HG03060 (cell line): ENCODE data around the gene MST1R.

Experiments
- ATAC-seq: cut with Tn5 transposase; IDR thresholded peaks from one replicate; pipeline ENCODE4 v1.9.1; 2021; ENCODE audit warnings: low read depth, moderate number of reproducible peaks; ENCODE audit not compliant: unreplicated experiment

Gene MST1R

GRCh38 chr3:49879721-49880120 lies 24.0 kb downstream of the MST1R start:
- no peak for ATAC-seq

DNA sequence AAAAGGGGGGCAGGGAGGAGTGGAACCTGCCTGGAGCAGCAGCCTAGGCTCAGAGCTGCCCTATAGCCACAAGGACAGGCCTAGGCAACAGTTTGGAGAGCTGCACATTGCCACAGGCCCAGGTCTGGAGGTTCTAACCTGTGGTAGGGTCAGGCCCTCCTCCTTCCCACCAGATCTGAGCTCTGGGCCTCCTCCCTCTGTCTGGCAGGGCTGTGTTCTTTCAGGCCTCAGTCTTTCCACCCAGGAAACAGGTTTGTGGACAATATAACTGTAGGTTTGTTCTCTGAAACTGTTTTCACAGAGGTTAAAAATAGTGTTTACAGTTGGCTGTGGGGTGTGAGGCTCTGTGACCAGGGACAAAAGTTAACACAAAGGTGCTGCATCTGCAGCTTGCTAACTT lies 25.0 kb downstream of the MST1R start:
- ATAC-seq: no peak

GRCh38 chr3:49877716-49878115 lies 26.0 kb downstream of the MST1R start:
- ATAC-seq: no peak

- ATAC-seq: no peak
These were observed 27.1 kb downstream of the MST1R start for GRCh38 chr3:49876567-49876966.

DNA sequence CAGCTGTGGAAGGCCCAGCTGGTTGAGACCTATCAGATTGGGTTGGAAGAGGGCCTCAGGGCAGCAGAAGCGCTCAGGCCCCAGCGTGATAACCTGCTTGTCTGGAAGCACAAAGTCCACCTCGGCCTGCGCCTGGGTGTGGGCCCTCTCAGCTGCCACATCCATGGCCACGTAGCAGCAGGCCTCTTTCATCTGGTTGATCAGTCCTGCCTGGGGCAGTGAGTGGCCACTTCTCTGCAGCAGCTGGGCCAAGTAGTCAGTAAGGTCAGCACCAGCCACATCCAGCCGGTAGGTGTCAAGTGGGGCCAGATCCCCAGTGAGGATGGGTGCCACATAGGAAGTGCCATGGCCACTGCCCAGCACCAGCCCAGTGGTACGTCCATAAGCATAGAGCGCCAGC lies 30.1 kb downstream of the MST1R start:
- no peak for ATAC-seq

DNA sequence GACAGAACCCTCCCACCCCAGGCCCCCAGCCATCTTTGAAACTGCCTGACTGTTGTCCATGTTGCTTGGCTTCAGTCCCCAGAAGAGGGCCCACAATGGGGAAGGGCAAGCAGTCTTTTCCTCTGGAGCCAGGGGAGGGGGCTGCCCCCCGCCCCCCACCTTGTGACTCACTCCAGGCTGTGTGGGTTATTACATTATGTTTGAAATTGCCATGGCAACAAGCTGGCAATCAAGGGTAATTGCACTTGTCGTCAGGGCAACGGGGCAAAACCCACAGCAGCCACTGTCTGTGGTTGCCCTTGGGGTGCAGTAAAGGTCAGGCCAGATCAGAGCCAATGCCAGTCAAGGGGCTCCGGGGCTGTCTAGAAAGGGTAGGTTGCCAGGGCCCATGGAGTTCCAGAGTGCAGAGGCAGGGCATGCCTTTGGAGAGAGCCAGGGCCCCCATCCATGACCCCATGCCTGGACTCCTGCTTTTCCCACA lies 30.8 kb downstream of the MST1R start:
- no peak for ATAC-seq

DNA sequence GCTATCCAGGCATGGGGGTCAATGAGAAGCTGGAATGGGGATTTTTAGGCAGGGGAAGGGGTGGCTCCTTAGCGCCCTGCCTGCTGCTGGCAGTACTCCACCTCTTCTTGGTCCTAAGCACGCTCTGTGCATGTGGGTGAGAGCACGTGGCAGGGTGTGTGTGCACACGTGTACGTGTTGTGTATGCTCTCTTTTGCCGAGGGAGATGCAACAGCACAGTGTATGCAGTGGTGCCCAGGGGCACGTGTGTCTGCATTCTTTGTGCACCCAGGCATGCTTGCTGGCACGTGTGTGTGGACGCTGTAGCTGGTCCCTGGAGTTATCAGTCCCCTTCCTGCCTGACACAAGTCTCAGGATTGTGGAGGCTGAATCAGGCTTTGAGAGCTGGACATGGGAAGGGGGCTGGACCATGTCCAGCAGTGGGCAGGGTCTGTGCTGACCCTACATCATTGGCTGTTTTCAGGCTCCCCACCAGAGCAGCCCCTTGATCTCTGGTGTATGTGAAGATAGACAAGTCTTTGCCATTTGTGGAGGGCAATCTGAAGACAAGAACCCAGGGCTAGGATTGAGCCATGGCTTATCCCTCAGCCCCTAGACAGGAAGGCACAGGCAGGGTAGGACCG lies 32.0 kb downstream of the MST1R start:
- ATAC-seq: no peak

GRCh38 chr3:49869525-49870126 lies 34.0 kb downstream of the MST1R start, which contains the start of gene CAMKV:
TSS of gene CAMKV (minus strand) at chr3:49869906. CDS start at chr3:49862388, 7,518 bp downstream.
- no peak for ATAC-seq

DNA sequence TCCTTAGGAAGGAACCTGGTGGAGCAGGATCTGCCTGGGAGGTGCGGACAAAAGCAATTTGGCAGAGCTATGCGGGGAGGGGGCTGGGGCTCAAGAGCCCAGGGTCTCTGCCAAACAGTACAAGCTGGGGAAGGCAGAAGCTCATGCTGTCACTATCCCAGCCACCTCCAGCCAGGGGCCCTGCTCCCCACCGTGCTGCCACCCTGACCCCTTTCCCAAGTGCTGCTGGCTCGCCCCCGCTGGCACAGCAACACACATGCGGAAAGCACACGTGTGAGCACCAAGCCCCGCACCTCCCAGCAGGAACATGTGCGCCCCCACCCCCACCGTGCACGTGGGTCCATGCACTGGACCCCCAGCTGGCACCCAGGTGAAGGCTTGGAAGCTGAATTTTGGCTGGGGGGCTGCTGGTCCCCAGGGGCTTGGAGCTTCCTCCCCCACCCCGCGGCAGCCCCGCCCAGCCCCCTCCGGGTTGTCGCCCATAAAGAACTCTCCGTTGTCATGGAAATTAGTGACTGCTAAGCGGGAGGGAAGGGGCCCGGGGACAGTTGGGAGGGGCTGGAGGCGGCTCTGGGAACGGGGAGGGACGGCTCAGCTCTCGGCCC lies 34.7 kb downstream of the MST1R start:
- ATAC-seq: no peak

- ATAC-seq: no peak
These were observed 35.8 kb downstream of the MST1R start for GRCh38 chr3:49867871-49868321.

GRCh38 chr3:49867400-49867799 lies 36.3 kb downstream of the MST1R start:
- ATAC-seq: no peak

GRCh38 chr3:49865198-49865784 lies 38.4 kb downstream of the MST1R start:
- no peak for ATAC-seq

DNA sequence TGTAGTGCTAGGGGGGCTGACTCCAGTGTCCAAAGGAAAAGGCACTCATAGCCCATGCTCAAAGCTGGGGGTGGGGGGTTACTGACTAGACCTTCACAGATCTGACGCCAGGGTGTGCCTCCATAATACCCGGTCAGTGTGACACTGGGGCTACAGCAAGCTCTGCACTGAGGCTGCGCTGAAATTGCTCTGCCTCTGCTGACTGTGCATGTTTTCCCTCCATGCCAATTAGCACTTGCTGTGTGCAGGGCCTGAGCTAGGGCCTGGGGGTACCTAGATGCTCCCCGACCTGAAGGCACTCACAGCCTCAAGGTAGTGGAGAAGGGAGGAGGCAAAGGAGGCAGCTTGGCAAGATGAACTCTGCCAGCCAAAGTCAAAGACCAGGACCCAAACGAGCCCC lies 39.2 kb downstream of the MST1R start:
- ATAC-seq: no peak

- no peak for ATAC-seq
These were observed 43.9 kb downstream of the MST1R start for GRCh38 chr3:49859576-49860305.

DNA sequence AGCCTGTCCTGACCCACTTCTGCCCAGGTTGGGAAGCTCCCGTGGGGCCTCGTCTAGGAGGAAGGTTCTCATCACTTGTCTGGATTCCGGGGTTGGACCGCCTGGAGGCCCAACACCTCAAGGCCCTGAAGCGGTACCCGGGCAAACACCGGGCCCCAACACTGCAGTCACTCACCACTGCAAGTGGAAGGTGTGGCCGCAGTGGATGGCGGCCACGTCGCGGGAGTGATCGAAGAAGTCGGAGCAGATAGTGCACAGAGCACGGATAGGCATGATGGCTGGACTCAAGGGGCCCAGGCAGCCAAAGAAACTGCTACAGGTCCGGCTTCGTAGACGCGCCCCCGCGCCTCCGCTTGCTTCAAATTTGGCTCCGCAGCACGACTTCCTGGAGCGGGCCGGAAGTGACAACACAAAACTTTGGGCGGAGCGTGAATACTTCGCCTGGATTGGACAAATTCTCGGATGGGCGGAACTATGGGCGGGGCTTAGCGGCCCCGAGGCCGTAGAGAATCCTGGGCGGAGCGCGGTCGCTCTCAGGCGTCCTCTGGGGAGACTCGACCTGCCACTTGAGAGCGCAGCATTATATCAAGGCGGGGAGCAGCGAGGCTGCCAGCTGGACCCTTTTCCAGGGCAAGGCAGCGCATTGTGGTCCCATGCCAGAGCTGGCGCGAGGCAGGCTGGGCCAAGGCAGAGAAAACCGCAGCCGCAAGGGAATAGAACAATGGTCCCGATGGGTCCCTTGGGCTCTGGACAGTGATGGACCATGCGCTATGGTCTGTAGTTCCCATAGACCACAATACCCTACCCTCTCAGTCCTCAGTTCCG lies 47.3 kb downstream of the MST1R start, which contains the start of gene TRAIP:
Gene TRAIP, minus strand, starts transcription at position 384 of the 825 bp plus-strand sequence. Its CDS starts 111 bp downstream, at position 273.
- ATAC-seq: peak; percentile 95

DNA sequence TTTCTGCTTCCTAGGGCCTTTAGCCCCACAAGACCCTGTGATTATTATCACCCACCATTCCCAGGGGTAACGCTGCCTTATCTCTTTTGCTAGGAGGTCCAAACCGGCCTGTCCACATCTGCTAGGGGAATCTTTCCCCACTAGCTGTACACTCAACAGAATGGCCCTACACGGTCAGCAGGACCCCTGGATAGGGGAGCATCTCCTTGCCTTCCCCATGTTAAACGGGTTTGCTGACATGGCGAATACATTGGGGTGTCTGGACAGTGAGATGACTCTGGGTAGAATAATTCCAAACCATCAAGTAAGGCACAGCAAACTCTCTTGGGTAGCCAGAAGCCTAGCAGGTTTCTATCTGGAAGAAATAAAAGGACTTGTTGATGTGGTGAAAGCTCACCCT lies 48.0 kb downstream of the MST1R start:
- ATAC-seq: no peak

DNA sequence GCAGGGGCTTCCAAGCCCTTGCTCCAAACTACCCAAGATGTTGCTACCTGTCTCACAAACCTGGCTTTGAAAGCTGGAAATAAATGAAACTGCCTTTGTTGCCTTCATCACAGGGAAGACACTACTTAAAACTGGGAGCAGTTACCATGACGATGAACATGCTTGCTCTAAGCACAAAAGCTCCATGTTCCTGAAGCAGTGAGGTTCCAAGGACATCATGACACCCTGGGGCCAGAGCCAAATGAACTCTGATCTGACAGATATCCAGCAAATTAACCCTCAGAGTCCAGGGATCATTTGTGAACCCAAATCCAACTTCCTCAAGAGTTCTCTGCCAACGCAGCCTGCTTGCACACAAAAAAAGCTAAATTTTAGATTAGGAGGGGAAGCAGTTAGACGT lies 58.0 kb downstream of the MST1R start:
- no peak for ATAC-seq

- no peak for ATAC-seq
These were observed 59.0 kb downstream of the MST1R start for GRCh38 chr3:49844464-49845183.

DNA sequence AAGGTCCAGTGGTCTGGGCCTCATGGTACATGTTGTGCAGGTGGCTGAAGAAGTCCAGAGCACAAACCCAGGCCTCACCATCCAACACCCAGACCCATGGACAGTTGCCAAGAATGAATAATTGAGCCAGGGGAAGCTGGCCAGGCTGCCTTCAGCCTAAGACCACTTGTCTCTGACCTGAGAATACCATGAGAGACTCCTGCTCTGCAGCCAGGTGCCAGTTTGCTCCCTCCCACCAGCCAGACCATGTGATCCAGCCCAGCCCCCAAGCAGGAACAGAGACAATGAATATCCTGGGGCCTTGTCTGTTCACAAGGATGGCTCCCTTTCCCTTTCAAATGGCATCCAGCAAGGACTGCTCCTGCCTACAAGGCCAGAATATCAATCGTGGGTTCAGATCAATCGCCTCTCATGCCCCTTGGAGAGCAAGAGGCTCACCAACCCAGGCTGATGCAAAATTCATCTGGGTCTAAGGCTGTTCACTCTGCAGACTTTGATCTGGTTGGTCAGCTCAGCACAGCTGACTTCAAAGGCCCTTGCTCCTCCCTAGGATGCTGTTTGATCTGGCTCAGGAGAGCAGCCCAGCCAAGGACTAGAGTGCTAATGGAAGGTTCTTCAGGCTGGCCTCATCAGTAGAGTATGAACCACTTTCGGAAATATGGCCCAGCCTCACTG lies 60.7 kb downstream of the MST1R start:
- ATAC-seq: no peak
